Ascending aorta (tissue), 2 donors: ENCODE results near the gene ULK2. TPM values are rescaled to one million over a fixed set of nuclear protein-coding genes. Genes with fewer than 3 reads are reported as not detected.

Experiments used
- DNase-seq, 2 donors: peaks; one replicate each; pipeline ENCODE4 v3.0.0-alpha.2; 2019; ENCODE audit warnings: low spot score in 2 of 2
- H3K27ac ChIP-seq, 2 donors: fragments of 200-600 bp; sonication (generic); one replicate each; pipeline ENCODE4 v1.5.1; 2016 to 2017; ENCODE audit warnings: mild to moderate bottlenecking in 1 of 2
- H3K27me3 ChIP-seq: fragments of 200-600 bp; sonication (generic); one replicate; pipeline ENCODE4 v1.5.1; 2017
- H3K36me3 ChIP-seq, 2 donors: fragments of 200-600 bp; sonication (generic); one replicate each; pipeline ENCODE4 v1.5.1; 2016
- H3K4me1 ChIP-seq, 2 donors: fragments of 200-600 bp; sonication (generic); one replicate each; pipeline ENCODE4 v1.5.1; 2016 to 2017; ENCODE audit warnings: mild to moderate bottlenecking in 1 of 2
- H3K4me3 ChIP-seq, 2 donors: fragments of 200-600 bp; sonication (generic); one replicate each; pipeline ENCODE4 v1.5.1; 2016 to 2017; ENCODE audit warnings: mild to moderate bottlenecking in 1 of 2
- H3K9me3 ChIP-seq, 2 donors: fragments of 200-600 bp; sonication (generic); one replicate each; pipeline ENCODE4 v1.5.1; 2016
- CTCF ChIP-seq, 3 experiments: fragments of 200-600 bp in 2 of 3; fragments of 450-650 bp in 1 of 3; sonication (generic) in 2 of 3; IDR thresholded peaks; one replicate each; pipeline ENCODE4 v1.5.1; 2016 to 2019; ENCODE audit warnings: antibody characterized with exemption in 3 of 3, mild to moderate bottlenecking in 1 of 3, moderate library complexity in 1 of 3
- intact Hi-C: fragments of 100-400 bp; cut with DNase I; formaldehyde crosslinking; loops from one replicate; pipeline ENCODE4 v1.15.1; 2023
- total RNA-seq: library from RNA; depleted of rRNA; stranded (reverse); fragments of >200 nt; gene quantifications from one replicate; pipeline ENCODE4 v1.1.0, GENCODE V29; 2016

Gene ULK2
- total RNA-seq, 1 donor from 2014 or later, result 7.1 TPM

- Histone ChIP-seq H3K36me3 (peaks cover 35 to 50% of the 10 kb centered on the region in 2 donors), H3K4me1 (peaks cover 0 to 3% of the 10 kb centered on the region in 2 donors), H3K4me3 (no peak overlapping the region), H3K27ac (peak overlapping the region in 1 of 2 donors; percentile 37), H3K27me3 (no peaks in the 10 kb centered on the region), H3K9me3 (no peaks in the 10 kb centered on the region)
- intact Hi-C loops, result no loop called here
- no peak for TF ChIP-seq CTCF (IDR thresholded peaks at IDR 0.05)
- no peak for DNase-seq
These were observed 62.7 kb downstream of the ULK2 start for GRCh38 chr17:19805006-19805405.

GRCh38 chr17:19800571-19800970, 67.2 kb downstream of the ULK2 start:
- TF ChIP-seq CTCF (IDR thresholded peaks at IDR 0.05), result no peak
- Histone ChIP-seq H3K4me3 (no peak overlapping the region), H3K27me3 (no peaks in the 10 kb centered on the region), H3K36me3 (peaks cover 33 to 60% of the 10 kb centered on the region in 2 donors), H3K9me3 (no peaks in the 10 kb centered on the region), H3K4me1 (peaks cover 0 to 2% of the 10 kb centered on the region in 2 donors), H3K27ac (no peak overlapping the region)
- intact Hi-C loops, result no loop called here
- no peak for DNase-seq

GRCh38 chr17:19799796-19800195, 67.9 kb downstream of the ULK2 start:
- H3K4me1 ChIP-seq, result no peaks in the 10 kb centered on the region
- TF ChIP-seq CTCF (IDR thresholded peaks at IDR 0.05), result no peak
- H3K4me3 ChIP-seq, result no peak overlapping the region
- no peaks in the 10 kb centered on the region for H3K27me3 ChIP-seq
- peaks cover 39 to 67% of the 10 kb centered on the region in 2 donors for H3K36me3 ChIP-seq
- intact Hi-C loops, result no loop called here
- no peak for DNase-seq
- H3K9me3 ChIP-seq, result no peaks in the 10 kb centered on the region
- H3K27ac ChIP-seq, result no peak overlapping the region

GRCh38 chr17:19796457-19796856, 71.3 kb downstream of the ULK2 start:
- TF ChIP-seq CTCF (IDR thresholded peaks at IDR 0.05), result no peak
- intact Hi-C loops, result no loop called here
- Histone ChIP-seq H3K27me3 (no peaks in the 10 kb centered on the region), H3K36me3 (peaks cover 47 to 85% of the 10 kb centered on the region in 2 donors), H3K27ac (no peak overlapping the region), H3K4me3 (no peak overlapping the region), H3K9me3 (no peaks in the 10 kb centered on the region), H3K4me1 (no peaks in the 10 kb centered on the region)
- no peak for DNase-seq

- H3K36me3 ChIP-seq, result peaks cover 51 to 65% of the 10 kb centered on the region in 2 donors
- H3K9me3 ChIP-seq, result no peaks in the 10 kb centered on the region
- TF ChIP-seq CTCF (IDR thresholded peaks at IDR 0.05), result no peak
- H3K4me1 ChIP-seq, result no peaks in the 10 kb centered on the region
- no peak overlapping the region for H3K27ac ChIP-seq
- intact Hi-C loops, result no loop called here
- H3K27me3 ChIP-seq, result no peaks in the 10 kb centered on the region
- no peak for DNase-seq
- no peak overlapping the region for H3K4me3 ChIP-seq
These were observed 75.7 kb downstream of the ULK2 start for GRCh38 chr17:19791918-19792550.
